WTC11 (cell line): Measurements from ENCODE around the gene HSDL1. TPM values are rescaled to one million over a fixed set of nuclear protein-coding genes. Genes with fewer than 3 reads are reported as not detected.

Source experiments
- ATAC-seq: fragments of 200-7000 bp; cut with Tn5 transposase; 2 replicates; pipeline ENCODE4 v1.10.0; 2021; ENCODE audit warnings: mild to moderate bottlenecking, moderate library complexity
- CTCF ChIA-PET: fragments of 300-600 bp; sonication (Branson Sonifier 250); formaldehyde crosslinking; loops from one replicate; lab custom pipeline; 2021; ENCODE audit warnings: antibody characterized with exemption; lab: Charles Lee
- POLR2A ChIA-PET: fragments of 350-600 bp; sonication (Branson Sonifier 250); formaldehyde crosslinking; loops from one replicate; lab custom pipeline; 2021; ENCODE audit warnings: antibody characterized with exemption; lab: Charles Lee
- DNase-seq: peaks from one replicate; pipeline ENCODE4 v3.0.0; 2021; ENCODE audit warnings: low spot score
- H3K27ac Mint-ChIP-seq: 2 replicates; pipeline ENCODE4 v1.8.0; 2021; ENCODE audit warnings: mixed read lengths
- H3K27me3 Mint-ChIP-seq: 2 replicates; pipeline ENCODE4 v1.8.0; 2021; ENCODE audit warnings: low read depth, mild to moderate bottlenecking, moderate library complexity, mixed read lengths
- H3K36me3 Mint-ChIP-seq: 2 replicates; pipeline ENCODE4 v1.8.0; 2021; ENCODE audit warnings: mixed read lengths
- H3K4me1 Mint-ChIP-seq: 2 replicates; pipeline ENCODE4 v1.8.0; 2022; ENCODE audit warnings: mixed read lengths
- H3K4me3 Mint-ChIP-seq: 2 replicates; pipeline ENCODE4 v1.8.0; 2021; ENCODE audit warnings: mild to moderate bottlenecking, moderate library complexity, mixed read lengths
- H3K9me3 Mint-ChIP-seq: 2 replicates; pipeline ENCODE4 v1.8.0; 2021; ENCODE audit warnings: mixed read lengths
- FOXJ3 ChIP-seq: sonication (generic); formaldehyde crosslinking; IDR thresholded peaks from 2 replicates; pipeline ENCODE4 v1.9.0; 2021; ENCODE audit warnings: missing genetic modification reagents, mild to moderate bottlenecking, borderline replicate concordance
- GABPB1 ChIP-seq: sonication (generic); formaldehyde crosslinking; IDR thresholded peaks from 2 replicates; pipeline ENCODE4 v1.8.1; 2023; ENCODE audit warnings: mild to moderate bottlenecking, missing genetic modification reagents
- NR2C2 ChIP-seq: sonication (generic); formaldehyde crosslinking; IDR thresholded peaks from 2 replicates; pipeline ENCODE4 v1.8.0; 2022; ENCODE audit warnings: mild to moderate bottlenecking, missing genetic modification reagents
- OVOL2 ChIP-seq: fragments of 250-450 bp; sonication (Bioruptor Pico); IDR thresholded peaks from 2 replicates; pipeline ENCODE4 v1.9.0; 2021; ENCODE audit warnings: mild to moderate bottlenecking, borderline replicate concordance
- RORB ChIP-seq: fragments of 250-450 bp; sonication (Bioruptor Pico); IDR thresholded peaks from 2 replicates; pipeline ENCODE4 v1.9.0; 2021; ENCODE audit warnings: mild to moderate bottlenecking
- SMAD3 ChIP-seq: sonication (generic); formaldehyde crosslinking; IDR thresholded peaks from 2 replicates; pipeline ENCODE4 v1.8.0; 2022; ENCODE audit warnings: missing genetic modification reagents, mild to moderate bottlenecking, borderline replicate concordance
- SMAD4 ChIP-seq: sonication (generic); formaldehyde crosslinking; IDR thresholded peaks from 2 replicates; pipeline ENCODE4 v1.8.0; 2022; ENCODE audit warnings: mild to moderate bottlenecking, missing genetic modification reagents
- ZBTB21 ChIP-seq: sonication (generic); formaldehyde crosslinking; IDR thresholded peaks from 2 replicates; pipeline ENCODE4 v1.8.1; 2023; ENCODE audit warnings: mild to moderate bottlenecking, missing genetic modification reagents, borderline replicate concordance
- ZNF317 ChIP-seq: sonication (generic); formaldehyde crosslinking; IDR thresholded peaks from 2 replicates; pipeline ENCODE4 v1.8.1; 2023; ENCODE audit warnings: low read depth, mild to moderate bottlenecking, moderate library complexity, missing genetic modification reagents, borderline replicate concordance
- ZNF396 ChIP-seq: fragments of 250-450 bp; sonication (Bioruptor Pico); IDR thresholded peaks from 2 replicates; pipeline ENCODE4 v1.8.0; 2021; ENCODE audit warnings: mild to moderate bottlenecking, moderate library complexity, borderline replicate concordance
- ZNF671 ChIP-seq: fragments of 250-450 bp; sonication (Bioruptor Pico); IDR thresholded peaks from 2 replicates; pipeline ENCODE4 v1.8.0; 2021; ENCODE audit warnings: mild to moderate bottlenecking
- total RNA-seq: library from RNA; stranded (reverse); gene quantifications from 3 replicates; pipeline ENCODE4 v1.2.3, GENCODE V29; 2021
- TF ChIP-seq, protein P1 (sequence below): sonication (generic); formaldehyde crosslinking; IDR thresholded peaks from 2 replicates; pipeline ENCODE4 v1.8.0; 2023; ENCODE audit warnings: missing genetic modification reagents
- TF ChIP-seq, protein P2 (sequence below): fragments of 200-600 bp; IDR thresholded peaks from 2 replicates; pipeline ENCODE4 v1.8.0; 2022; ENCODE audit warnings: antibody characterized with exemption
- TF ChIP-seq, protein P3 (sequence below): sonication (generic); formaldehyde crosslinking; IDR thresholded peaks from 2 replicates; pipeline ENCODE4 v1.8.0; 2023; ENCODE audit warnings: mild to moderate bottlenecking, missing genetic modification reagents
- TF ChIP-seq, protein P4 (sequence below): sonication (generic); formaldehyde crosslinking; IDR thresholded peaks from 2 replicates; pipeline ENCODE4 v1.8.0; 2022; ENCODE audit warnings: mild to moderate bottlenecking, missing genetic modification reagents
- TF ChIP-seq, protein P5 (sequence below): sonication (generic); formaldehyde crosslinking; IDR thresholded peaks from 2 replicates; pipeline ENCODE4 v1.8.1; 2022; ENCODE audit warnings: missing genetic modification reagents, borderline replicate concordance
- TF ChIP-seq, protein P6 (sequence below): fragments of 250-450 bp; sonication (Bioruptor Pico); IDR thresholded peaks from 2 replicates; pipeline ENCODE4 v1.9.0; 2021; ENCODE audit warnings: mild to moderate bottlenecking
- TF ChIP-seq, protein P7 (sequence below): fragments of 250-450 bp; sonication (Bioruptor Pico); IDR thresholded peaks from 2 replicates; pipeline ENCODE4 v1.9.0; 2021; ENCODE audit warnings: mild to moderate bottlenecking

Gene HSDL1
- total RNA-seq, 1 experiment from 2014 or later, result 48.6 TPM

DNA sequence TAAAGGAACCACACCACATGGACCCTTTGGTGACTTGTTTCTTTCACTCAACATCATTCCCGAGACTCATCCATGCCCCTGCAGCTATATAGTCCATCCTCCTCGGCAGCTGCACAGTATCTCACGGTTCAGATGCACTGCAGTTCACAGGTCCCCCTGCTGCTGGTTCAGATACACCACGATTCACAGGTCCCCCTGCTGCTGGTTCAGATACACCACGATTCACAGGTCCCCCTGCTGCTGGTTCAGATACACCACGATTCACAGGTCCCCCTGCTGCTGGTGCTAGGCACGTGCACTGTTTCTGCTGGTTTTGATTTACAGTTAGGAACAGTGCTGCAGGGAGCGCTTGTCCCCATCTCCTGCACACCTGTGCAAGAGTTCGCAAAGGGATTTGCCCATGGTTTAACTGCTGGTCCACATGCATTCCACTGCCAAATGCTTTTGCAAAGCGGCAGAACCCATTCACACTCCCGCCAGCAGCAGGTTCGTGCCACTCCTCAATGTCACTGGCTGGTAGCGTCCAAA lies 3.8 kb downstream of the HSDL1 start:
- ATAC-seq, result peak; percentile 58
- Mint-ChIP-seq H3K27me3 (peaks cover 7% of the 10 kb centered on the region), H3K27ac (peak overlapping the region; percentile 79), H3K9me3 (0 out of 2 replicates have a peak, but pooled peaks cover 6% of the 10 kb centered on the region), H3K36me3 (0 out of 2 replicates have a peak, but pooled peaks cover 6% of the 10 kb centered on the region), H3K4me1 (peaks cover 48% of the 10 kb centered on the region), H3K4me3 (no peak overlapping the region; the same call in none of the 2 replicates)
- peak; percentile 61 for DNase-seq
- TF ChIP-seq GABPB1 (CRISPR knock-in tag) (peak; percentile 52; the same call in 1 of the 2 replicates), SMAD4 (CRISPR knock-in tag) (no peak), FOXJ3 (no peak), SMAD3 (no peak), ZNF671 (no peak), ZNF317 (CRISPR knock-in tag) (no peak), ZBTB21 (CRISPR knock-in tag) (no peak), OVOL2 (CRISPR knock-in tag) (no peak), RORB (no peak), NR2C2 (0 out of 2 replicates have a peak, but pooled peaks have one; percentile 22), ZNF396 (no peak)
- TF ChIP-seq, protein P1, sequence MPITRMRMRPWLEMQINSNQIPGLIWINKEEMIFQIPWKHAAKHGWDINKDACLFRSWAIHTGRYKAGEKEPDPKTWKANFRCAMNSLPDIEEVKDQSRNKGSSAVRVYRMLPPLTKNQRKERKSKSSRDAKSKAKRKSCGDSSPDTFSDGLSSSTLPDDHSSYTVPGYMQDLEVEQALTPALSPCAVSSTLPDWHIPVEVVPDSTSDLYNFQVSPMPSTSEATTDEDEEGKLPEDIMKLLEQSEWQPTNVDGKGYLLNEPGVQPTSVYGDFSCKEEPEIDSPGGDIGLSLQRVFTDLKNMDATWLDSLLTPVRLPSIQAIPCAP (CRISPR knock-in tag), result no peak
- TF ChIP-seq, protein P2, sequence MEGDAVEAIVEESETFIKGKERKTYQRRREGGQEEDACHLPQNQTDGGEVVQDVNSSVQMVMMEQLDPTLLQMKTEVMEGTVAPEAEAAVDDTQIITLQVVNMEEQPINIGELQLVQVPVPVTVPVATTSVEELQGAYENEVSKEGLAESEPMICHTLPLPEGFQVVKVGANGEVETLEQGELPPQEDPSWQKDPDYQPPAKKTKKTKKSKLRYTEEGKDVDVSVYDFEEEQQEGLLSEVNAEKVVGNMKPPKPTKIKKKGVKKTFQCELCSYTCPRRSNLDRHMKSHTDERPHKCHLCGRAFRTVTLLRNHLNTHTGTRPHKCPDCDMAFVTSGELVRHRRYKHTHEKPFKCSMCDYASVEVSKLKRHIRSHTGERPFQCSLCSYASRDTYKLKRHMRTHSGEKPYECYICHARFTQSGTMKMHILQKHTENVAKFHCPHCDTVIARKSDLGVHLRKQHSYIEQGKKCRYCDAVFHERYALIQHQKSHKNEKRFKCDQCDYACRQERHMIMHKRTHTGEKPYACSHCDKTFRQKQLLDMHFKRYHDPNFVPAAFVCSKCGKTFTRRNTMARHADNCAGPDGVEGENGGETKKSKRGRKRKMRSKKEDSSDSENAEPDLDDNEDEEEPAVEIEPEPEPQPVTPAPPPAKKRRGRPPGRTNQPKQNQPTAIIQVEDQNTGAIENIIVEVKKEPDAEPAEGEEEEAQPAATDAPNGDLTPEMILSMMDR, result no peak
- TF ChIP-seq, protein P3, sequence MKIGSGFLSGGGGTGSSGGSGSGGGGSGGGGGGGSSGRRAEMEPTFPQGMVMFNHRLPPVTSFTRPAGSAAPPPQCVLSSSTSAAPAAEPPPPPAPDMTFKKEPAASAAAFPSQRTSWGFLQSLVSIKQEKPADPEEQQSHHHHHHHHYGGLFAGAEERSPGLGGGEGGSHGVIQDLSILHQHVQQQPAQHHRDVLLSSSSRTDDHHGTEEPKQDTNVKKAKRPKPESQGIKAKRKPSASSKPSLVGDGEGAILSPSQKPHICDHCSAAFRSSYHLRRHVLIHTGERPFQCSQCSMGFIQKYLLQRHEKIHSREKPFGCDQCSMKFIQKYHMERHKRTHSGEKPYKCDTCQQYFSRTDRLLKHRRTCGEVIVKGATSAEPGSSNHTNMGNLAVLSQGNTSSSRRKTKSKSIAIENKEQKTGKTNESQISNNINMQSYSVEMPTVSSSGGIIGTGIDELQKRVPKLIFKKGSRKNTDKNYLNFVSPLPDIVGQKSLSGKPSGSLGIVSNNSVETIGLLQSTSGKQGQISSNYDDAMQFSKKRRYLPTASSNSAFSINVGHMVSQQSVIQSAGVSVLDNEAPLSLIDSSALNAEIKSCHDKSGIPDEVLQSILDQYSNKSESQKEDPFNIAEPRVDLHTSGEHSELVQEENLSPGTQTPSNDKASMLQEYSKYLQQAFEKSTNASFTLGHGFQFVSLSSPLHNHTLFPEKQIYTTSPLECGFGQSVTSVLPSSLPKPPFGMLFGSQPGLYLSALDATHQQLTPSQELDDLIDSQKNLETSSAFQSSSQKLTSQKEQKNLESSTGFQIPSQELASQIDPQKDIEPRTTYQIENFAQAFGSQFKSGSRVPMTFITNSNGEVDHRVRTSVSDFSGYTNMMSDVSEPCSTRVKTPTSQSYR (CRISPR knock-in tag), result no peak
- TF ChIP-seq, protein P4, sequence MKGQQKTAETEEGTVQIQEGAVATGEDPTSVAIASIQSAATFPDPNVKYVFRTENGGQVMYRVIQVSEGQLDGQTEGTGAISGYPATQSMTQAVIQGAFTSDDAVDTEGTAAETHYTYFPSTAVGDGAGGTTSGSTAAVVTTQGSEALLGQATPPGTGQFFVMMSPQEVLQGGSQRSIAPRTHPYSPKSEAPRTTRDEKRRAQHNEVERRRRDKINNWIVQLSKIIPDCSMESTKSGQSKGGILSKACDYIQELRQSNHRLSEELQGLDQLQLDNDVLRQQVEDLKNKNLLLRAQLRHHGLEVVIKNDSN (CRISPR knock-in tag), result peak; percentile 55
- TF ChIP-seq, protein P5, sequence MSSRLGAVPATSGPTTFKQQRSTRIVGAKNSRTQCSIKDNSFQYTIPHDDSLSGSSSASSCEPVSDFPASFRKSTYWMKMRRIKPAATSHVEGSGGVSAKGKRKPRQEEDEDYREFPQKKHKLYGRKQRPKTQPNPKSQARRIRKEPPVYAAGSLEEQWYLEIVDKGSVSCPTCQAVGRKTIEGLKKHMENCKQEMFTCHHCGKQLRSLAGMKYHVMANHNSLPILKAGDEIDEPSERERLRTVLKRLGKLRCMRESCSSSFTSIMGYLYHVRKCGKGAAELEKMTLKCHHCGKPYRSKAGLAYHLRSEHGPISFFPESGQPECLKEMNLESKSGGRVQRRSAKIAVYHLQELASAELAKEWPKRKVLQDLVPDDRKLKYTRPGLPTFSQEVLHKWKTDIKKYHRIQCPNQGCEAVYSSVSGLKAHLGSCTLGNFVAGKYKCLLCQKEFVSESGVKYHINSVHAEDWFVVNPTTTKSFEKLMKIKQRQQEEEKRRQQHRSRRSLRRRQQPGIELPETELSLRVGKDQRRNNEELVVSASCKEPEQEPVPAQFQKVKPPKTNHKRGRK (CRISPR knock-in tag), result no peak
- ChIA-PET CTCF (interaction anchor here (0.8 to 2.4 kb wide), 6 partner anchors 10 to 75 kb away, joined by 3 to 18 read pairs (median 4); partner anchors contain the start of genes MBTPS1 and TAF1C), POLR2A (no interaction called here)

DNA sequence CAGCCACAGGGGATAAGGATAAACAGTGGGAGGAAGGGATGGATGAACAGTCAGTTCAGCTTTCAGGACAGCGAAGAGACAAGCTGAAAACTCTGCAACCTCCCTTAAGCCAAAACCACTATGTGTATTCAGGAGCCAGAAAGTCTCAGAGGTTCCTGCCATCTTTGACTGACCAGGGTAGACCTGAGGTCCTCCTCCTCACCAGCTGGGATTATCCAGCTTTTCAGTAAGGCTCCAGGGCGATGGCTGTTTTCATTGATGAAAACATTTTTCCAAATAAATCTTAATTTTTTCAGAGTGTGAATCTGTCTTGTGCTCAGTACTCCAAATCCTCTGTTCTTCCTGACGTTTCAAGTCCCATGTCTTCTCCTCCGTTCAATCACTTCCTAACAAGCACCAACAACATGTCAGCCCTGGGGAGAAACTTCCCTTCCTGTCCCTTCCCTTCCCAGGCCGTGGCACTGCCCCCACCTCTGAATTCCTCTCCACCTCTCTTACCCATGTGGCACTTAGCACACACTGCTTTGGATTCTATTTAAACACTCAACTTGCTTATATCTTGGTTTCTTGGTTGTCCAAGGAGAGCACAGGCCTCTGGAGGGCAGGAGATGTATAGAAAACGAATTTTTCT lies 5.2 kb downstream of the HSDL1 start:
- POLR2A ChIA-PET, result no interaction called here
- 0 out of 2 replicates have a peak, but pooled peaks cover 6% of the 10 kb centered on the region for H3K36me3 Mint-ChIP-seq
- 0 out of 2 replicates have a peak, but pooled peaks cover 6% of the 10 kb centered on the region for H3K9me3 Mint-ChIP-seq
- no peak overlapping the region for H3K4me3 Mint-ChIP-seq
- peaks cover 54% of the 10 kb centered on the region for H3K4me1 Mint-ChIP-seq
- no peaks in the 10 kb centered on the region for H3K27me3 Mint-ChIP-seq
- DNase-seq, result no peak
- no peak for ATAC-seq
- peak overlapping the region; percentile 48; the same call in 1 of the 2 replicates for H3K27ac Mint-ChIP-seq
- CTCF ChIA-PET, result interaction anchor here (0.7 to 2.4 kb wide), 3 partner anchors 11 to 23 kb away, joined by 3 to 18 read pairs (median 10); partner anchors contain the start of gene MBTPS1
- no peak for TF ChIP-seq FOXJ3
- TF ChIP-seq, protein P2, result no peak
- TF ChIP-seq, protein P6, sequence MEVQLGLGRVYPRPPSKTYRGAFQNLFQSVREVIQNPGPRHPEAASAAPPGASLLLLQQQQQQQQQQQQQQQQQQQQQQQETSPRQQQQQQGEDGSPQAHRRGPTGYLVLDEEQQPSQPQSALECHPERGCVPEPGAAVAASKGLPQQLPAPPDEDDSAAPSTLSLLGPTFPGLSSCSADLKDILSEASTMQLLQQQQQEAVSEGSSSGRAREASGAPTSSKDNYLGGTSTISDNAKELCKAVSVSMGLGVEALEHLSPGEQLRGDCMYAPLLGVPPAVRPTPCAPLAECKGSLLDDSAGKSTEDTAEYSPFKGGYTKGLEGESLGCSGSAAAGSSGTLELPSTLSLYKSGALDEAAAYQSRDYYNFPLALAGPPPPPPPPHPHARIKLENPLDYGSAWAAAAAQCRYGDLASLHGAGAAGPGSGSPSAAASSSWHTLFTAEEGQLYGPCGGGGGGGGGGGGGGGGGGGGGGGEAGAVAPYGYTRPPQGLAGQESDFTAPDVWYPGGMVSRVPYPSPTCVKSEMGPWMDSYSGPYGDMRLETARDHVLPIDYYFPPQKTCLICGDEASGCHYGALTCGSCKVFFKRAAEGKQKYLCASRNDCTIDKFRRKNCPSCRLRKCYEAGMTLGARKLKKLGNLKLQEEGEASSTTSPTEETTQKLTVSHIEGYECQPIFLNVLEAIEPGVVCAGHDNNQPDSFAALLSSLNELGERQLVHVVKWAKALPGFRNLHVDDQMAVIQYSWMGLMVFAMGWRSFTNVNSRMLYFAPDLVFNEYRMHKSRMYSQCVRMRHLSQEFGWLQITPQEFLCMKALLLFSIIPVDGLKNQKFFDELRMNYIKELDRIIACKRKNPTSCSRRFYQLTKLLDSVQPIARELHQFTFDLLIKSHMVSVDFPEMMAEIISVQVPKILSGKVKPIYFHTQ (CRISPR knock-in tag), result no peak
- TF ChIP-seq, protein P7, sequence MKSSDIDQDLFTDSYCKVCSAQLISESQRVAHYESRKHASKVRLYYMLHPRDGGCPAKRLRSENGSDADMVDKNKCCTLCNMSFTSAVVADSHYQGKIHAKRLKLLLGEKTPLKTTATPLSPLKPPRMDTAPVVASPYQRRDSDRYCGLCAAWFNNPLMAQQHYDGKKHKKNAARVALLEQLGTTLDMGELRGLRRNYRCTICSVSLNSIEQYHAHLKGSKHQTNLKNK (CRISPR knock-in tag), result no peak
